Measurements from ENCODE around the gene PAK2.
A peak's percentile ranks its signal among the peaks of the same experiment; 100 is the strongest.

Gene PAK2

DNA sequence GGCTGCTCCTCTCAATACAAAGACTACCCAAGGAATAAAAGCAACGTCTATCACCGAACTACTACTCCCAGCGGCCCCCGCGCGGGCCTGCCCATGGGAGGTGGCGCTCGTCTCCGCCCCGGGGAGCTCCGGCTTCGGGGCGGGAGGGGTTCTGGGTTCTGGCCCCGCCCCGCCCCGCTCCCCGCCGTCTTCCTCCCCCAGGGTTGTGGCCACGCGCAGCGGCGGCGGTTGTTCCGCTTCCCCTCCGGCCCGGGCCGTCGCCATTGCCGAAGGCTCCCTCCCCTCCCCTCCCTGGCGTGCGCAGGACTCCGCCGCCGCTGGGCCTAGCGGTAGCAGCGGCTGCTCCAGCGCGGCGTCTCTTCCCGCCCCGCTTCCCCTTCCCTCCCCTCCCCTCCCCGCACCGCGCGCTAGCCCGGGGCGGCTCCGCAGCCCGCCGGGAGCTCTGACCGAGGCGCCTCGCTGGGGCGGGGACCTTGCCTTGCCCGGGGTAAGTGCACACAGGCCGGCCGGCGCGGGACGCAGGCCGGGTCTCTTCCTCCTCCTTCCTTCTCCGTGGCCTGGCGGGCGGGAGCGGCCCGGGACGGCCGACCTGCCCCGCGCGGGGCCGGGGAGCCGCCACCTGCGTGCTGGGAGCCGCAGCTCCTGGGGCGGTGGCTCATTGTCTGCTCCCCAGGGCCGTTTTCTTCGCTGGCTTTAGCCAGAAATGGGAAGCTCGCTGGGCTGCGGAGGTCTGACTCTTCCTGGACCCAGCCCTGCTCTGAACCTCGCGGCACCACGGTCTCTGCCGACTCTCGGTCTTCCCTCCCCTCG lies at the start of gene PAK2:
TSS of gene PAK2 (plus strand) at position 187 of the 810 bp plus-strand sequence. CDS start 42,790 bp downstream, outside the sequence.
- DNase-seq: peak; percentile 91 to 95
- no peak for TF ChIP-seq GATA1 (IDR thresholded peaks at IDR 0.05; ENCODE audit: low read depth, low read length)
- peak; percentile 40 for TF ChIP-seq POLR2A (IDR thresholded peaks at IDR 0.05; ENCODE audit: low read length)

DNA sequence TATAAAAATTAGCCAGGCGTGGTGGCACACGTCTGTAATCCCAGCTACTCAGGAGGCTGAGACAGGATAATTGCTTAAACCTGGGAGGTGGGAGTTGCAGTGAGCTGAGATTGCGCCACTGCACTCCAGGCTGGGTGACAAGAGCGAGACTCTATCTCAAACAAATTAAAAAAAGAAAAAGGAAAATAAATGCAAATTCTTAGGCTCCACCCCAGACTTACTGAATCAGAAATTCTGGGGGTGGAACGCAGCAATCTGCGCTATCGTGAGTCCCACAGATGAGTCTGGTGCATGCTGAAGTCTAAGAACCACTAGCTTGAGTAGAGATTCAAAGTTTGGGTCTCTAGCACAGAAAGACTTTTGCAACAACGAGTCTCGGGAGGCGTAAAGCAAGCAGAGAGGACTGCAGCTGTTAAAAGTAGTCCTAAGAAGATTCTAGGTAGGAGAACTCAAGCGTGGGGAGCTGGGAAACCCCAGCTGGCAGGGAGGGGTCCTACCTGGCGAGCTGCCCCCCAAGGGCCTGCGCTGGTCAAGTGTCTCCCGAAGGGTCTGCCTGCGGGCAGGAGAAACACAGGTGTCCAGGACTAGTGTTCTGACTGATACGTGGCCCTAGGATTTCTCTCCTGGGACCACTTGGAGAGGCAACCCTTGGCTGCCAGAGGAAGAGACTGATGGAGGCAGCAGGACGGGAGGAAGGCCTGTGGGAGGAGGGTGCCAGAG lies 49.6 kb upstream of the PAK2 start:
- no peak for TF ChIP-seq GATA1 (IDR thresholded peaks at IDR 0.05; ENCODE audit: low read depth, low read length)
- TF ChIP-seq POLR2A (IDR thresholded peaks at IDR 0.05; ENCODE audit: low read length): no peak

GRCh38 chr3:196691386-196691785 lies 48.3 kb upstream of the PAK2 start:
- DNase-seq: no peak
- no peak for TF ChIP-seq GATA1 (IDR thresholded peaks at IDR 0.05; ENCODE audit: low read depth, low read length)
- TF ChIP-seq POLR2A (IDR thresholded peaks at IDR 0.05; ENCODE audit: low read length): no peak

More for the DNA sequence above, 49.6 kb upstream of the PAK2 start:
- DNase-seq: no peak

GRCh38 chr3:196694202-196694638 lies 45.4 kb upstream of the PAK2 start:
- DNase-seq: peak; percentile 17 to 53
- TF ChIP-seq POLR2A (IDR thresholded peaks at IDR 0.05; ENCODE audit: low read length) (no peak), GATA1 (IDR thresholded peaks at IDR 0.05; ENCODE audit: low read depth, low read length) (no peak)

DNA sequence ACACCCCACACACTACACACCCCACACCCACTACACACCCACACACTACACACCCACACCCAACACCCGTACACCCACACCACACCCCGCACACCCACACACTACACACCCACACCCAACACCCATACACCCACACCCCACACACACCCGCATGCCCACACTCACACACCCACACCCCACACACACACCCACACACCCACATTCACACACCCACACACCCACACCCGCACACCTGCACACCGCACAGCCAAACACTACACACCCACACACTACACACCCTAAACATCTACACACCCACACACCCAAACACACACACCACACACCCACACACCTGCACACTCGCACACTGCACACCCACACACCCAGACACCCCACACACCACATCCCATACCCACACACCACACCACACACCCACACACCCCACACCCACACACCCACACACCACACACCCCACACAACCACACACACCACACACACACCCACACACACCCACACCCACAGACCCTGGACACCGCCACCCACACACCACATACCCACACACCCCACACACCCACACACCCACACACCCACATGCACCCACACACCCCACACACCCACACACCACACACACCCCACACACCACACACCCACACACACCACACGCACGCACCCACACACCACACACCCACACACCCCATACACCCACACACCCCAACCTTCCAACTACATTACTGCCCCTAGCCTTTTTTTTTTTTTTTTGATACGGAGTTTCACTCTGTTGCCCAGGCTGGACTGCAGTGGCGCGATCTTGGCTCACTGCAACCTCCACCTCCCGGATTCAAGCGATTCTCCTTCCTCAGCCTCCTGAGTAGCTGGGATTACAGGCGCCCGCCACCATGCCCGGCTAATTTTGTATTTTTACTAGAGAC lies 44.5 kb upstream of the PAK2 start:
- peak; percentile 8 to 41 for DNase-seq
- TF ChIP-seq GATA1 (IDR thresholded peaks at IDR 0.05; ENCODE audit: low read depth, low read length): no peak
- TF ChIP-seq POLR2A (IDR thresholded peaks at IDR 0.05; ENCODE audit: low read length): no peak

DNA sequence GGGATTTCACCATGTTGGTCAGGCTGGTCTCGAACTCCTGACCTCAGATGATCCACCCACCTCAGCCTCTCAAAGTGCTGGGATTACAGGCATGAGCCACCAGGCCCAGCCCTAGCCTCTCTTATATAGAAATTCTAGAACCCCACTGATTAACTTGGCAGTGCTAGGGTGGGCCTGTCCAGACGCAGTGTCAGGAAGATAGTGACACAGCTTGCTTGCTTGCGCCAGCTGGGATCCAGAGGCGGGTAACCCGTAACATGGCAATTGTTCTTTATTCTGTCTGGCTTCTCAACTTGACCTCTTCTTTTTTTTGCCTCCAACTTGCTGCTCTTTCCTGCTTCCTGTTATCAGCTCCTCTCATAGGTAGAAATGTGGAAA lies 43.8 kb upstream of the PAK2 start:
- DNase-seq: peak in 1 of 2 experiments; percentile 7
- TF ChIP-seq GATA1 (IDR thresholded peaks at IDR 0.05; ENCODE audit: low read depth, low read length) (no peak), POLR2A (IDR thresholded peaks at IDR 0.05; ENCODE audit: low read length) (no peak)

- TF ChIP-seq GATA1 (IDR thresholded peaks at IDR 0.05; ENCODE audit: low read depth, low read length): no peak
- no peak for TF ChIP-seq POLR2A (IDR thresholded peaks at IDR 0.05; ENCODE audit: low read length)
- DNase-seq: no peak
These were observed 42.4 kb upstream of the PAK2 start for GRCh38 chr3:196697270-196697669.

DNA sequence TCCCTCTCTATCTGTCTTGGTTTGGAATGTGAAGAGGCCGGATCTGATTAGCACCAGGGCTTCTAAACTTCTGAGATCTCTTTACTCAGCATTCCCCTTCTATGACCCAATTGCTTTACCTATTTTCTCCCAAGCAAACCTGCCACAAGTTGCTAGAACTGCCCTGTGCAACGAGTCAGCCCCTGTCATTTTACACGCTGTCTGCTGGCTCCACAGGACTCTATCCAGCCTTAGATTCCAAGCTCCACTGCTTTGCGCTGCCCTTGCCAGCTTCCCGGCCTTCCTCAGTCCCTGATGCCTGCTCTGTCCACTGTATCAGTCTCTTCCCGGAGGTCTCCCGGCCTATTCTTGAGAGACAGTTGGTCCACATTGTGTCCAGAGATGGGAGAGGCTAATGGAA lies 39.9 kb upstream of the PAK2 start:
- no peak for DNase-seq
- TF ChIP-seq POLR2A (IDR thresholded peaks at IDR 0.05; ENCODE audit: low read length) (no peak), GATA1 (IDR thresholded peaks at IDR 0.05; ENCODE audit: low read depth, low read length) (no peak)

- no peak for DNase-seq
- no peak for TF ChIP-seq GATA1 (IDR thresholded peaks at IDR 0.05; ENCODE audit: low read depth, low read length)
- no peak for TF ChIP-seq POLR2A (IDR thresholded peaks at IDR 0.05; ENCODE audit: low read length)
These were observed 38.9 kb upstream of the PAK2 start for GRCh38 chr3:196700801-196701200.

DNA sequence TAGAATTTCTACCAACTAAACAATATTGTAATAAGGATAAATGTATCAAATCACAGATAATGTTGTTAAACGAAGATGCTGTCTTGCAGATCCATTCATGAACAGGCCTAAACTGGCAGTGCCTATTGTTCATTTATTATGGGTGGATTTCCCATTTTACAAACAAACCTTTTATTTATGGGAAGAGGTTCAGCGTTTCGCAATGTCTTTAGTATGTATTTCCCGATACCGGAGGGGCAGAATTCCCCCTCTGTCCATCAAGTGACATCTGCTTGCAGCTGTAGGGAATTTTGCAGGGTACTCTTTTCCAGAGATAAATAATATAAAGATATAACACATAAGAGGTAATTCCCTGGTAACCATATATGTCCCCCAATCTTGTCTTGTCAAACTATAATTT lies 33.3 kb upstream of the PAK2 start:
- no peak for DNase-seq
- TF ChIP-seq POLR2A (IDR thresholded peaks at IDR 0.05; ENCODE audit: low read length) (no peak), GATA1 (IDR thresholded peaks at IDR 0.05; ENCODE audit: low read depth, low read length) (no peak)

DNA sequence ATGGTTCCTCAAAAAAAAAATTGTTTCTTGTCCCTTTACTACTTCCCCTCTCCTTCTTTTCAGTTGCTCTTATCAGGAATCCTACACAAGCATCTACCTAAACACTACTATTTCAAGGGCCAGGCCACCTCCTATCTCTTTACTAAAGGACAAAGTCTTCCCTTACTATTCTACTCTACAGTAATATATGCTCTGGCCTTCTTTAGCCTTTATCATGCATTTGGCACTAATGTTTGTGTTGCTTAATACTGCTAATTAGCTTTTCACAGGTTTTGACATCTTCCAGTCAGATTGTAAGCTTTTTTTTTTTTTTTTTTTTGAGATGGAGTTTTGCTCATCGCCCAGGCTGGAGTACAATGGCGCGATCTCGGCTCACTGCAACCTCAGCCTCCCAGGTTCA lies 32.9 kb upstream of the PAK2 start:
- DNase-seq: no peak
- TF ChIP-seq GATA1 (IDR thresholded peaks at IDR 0.05; ENCODE audit: low read depth, low read length): no peak
- TF ChIP-seq POLR2A (IDR thresholded peaks at IDR 0.05; ENCODE audit: low read length): no peak

DNA sequence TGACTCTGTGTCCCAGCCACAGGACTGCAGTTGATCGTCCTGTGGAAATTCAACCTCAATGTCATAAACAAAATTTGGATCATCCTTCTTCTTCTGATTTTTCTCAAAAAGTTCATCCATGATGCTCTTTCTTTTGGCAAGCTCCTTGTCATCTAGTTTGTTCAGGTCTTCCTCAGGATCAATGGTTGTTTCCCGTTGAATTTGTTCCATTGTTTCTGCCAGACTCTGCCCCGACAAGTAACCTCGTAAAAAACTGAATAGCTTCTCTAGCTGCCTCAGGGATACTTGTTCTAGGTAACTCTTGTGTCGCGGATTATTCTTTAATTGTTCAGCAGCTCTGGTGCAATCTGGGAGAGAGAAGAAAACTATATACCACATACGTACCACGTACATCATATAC lies 32.1 kb upstream of the PAK2 start:
- DNase-seq: no peak
- TF ChIP-seq POLR2A (IDR thresholded peaks at IDR 0.05; ENCODE audit: low read length) (no peak), GATA1 (IDR thresholded peaks at IDR 0.05; ENCODE audit: low read depth, low read length) (no peak)

DNA sequence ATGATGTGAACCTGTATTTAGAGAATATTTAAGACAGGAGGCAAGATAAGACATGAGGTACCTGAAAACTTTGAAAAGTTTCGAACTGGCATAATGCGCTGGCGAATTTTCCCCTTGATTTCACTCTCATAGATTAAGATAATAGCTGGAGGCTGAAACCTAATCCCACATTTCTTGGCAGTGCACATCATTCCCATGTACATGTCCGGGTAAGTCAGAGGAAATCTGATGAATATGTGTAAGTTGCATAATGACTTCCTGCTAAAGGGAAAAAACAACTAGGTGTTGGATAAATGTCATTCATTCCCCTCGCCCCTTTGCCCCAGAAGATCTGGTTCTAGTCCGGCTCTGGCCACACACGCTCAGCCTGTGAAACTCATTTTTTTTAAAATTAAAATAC lies 31.2 kb upstream of the PAK2 start:
- TF ChIP-seq POLR2A (IDR thresholded peaks at IDR 0.05; ENCODE audit: low read length) (no peak), GATA1 (IDR thresholded peaks at IDR 0.05; ENCODE audit: low read depth, low read length) (no peak)
- no peak for DNase-seq
